Activated CD4-positive, alpha-beta T cell treated with anti-CD3 and anti-CD28 coated beads for 1 hour (primary cell): Measurements from ENCODE around the gene CAPN7.
A peak's percentile ranks its signal among the peaks of the same experiment; 100 is the strongest.

Experiments used
- DNase-seq: peaks from one replicate; pipeline ENCODE4 v3.0.0-alpha.2; 2020

Gene CAPN7

GRCh38 chr3:15255215-15255614, 49.2 kb downstream of the CAPN7 start:
- no peak for DNase-seq

- no peak for DNase-seq
These were observed 50.9 kb downstream of the CAPN7 start for GRCh38 chr3:15256861-15257341.

- DNase-seq, result no peak
These were observed 52.7 kb downstream of the CAPN7 start for GRCh38 chr3:15258720-15259119.

DNA sequence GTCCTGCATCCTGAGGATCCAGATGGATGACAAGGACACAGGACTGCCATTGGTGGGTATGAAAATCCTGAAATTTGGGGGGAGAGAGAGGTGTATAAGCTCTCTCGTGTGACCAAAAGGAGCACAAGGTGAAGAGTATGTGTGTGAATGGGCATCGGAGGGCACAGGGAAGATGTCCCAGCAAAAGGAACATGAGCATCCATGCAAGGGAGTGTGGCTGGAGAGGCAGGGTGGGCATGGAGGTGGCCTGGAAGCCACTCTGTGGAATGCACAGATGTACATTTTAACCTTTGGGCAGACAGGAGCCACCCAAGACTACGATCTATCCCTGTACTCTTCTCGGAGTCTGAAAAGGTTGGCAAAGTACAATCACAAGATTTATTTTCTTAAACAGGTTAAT, 54.5 kb downstream of the CAPN7 start:
- DNase-seq, result no peak

GRCh38 chr3:15261274-15261673, 55.2 kb downstream of the CAPN7 start:
- DNase-seq, result no peak

- no peak for DNase-seq
These were observed 56.0 kb downstream of the CAPN7 start for GRCh38 chr3:15262021-15262420.

- DNase-seq, result no peak
These were observed 57.1 kb downstream of the CAPN7 start for GRCh38 chr3:15263120-15263519.

DNA sequence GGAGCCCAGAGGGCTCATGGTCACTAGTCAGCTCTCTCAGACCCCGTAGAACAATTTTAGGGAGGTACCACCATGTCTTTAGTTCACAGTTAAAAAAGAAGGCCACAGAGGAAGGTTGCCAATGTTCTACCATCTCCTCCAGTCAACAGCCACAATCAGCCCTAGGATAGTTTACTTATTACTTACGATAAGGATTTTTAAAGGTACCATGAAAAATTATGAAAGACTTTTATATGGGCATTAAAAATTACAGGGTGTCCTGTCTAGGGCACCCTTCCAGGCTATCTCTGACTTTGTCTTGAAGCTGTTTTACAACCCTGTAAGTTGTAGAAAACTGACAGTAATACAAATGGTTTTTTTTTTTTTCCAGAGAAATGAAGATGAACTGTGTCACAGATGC, 57.9 kb downstream of the CAPN7 start:
- DNase-seq, result no peak

- no peak for DNase-seq
These were observed 58.4 kb downstream of the CAPN7 start for GRCh38 chr3:15264486-15264885.

DNA sequence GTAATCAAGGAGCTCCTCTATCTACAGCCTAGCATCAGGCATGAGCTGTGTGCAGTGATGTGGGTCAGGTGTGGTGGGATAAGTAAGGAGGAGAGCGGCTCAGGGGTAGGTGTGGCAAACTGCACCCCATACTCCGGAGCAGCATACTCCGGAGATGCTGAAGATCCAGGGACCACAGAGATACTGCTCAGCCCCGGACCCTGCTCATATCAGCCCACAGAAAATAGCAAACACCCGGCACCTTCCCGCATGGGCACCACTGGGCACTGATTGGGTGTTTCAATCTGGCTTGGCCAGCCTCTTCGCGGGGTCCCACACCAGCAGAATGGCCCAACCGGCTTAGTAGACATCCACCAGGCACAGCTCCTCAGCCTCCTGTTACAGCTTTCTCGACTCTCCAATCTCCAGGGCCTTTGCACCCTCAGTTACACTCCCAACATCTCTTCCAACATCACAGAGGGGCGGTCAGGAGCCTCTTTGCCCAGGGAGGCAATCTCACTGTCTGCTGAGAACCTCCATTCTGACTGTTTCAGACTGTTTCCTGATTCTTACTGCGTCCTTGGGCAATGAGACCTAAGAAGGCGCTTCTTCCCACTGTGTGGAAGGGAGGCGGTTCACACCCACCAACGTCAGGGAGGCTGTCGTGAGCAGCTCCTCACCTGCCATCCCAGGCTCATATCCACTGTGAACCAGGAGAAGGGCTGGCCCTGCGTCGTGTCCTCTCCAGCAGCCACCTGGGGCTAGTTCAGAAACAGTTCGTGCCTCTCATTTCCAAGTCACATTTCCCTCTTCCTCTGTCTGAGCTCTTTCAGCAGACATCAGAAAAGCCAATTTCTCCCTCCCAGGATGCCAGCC, 59.8 kb downstream of the CAPN7 start:
- DNase-seq, result no peak

DNA sequence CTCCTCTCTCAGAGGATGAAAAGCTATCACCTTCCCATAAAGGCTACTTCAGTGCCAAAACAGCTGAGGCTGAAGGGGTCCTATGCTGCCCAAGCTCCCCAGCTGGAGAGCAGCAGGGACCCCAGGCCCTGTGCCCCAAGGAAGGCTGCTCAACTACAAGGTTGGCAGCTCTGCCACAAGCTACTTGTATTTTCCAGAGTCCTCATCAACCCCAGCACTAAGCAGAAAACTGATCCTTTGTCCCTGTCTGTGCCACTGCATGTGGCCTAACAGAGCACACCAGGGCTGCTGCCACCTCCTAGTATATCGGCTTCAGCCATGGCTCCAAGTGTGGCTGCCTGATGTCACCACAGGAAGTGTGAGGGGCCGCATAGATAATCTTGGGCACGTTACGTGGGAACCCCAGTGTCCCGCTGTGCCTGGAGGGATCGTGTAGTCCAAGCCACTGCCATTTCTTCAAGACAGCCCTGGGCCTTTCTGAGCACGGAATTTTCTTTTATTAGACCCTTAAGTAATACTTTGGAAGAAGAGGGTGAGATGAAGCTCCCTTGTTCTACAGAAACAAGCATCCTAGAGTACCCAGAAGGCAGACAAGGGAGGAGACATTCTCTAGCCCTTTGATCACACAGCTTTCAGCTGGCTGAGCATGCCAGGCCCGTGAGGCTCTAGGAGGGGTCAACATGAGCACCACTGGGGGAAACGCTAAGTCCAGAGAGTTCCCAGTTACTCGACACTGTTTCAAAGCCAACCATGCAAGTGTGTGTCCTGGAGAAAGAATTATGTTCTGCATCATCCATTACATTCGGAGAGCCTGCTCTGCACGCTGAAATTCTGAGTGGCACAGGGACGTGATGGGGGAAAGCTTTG, 60.7 kb downstream of the CAPN7 start:
- DNase-seq, result no peak

- no peak for DNase-seq
These were observed 61.5 kb downstream of the CAPN7 start for GRCh38 chr3:15267502-15267901.

GRCh38 chr3:15268033-15268631, 62.1 kb downstream of the CAPN7 start:
- DNase-seq, result peak; percentile 79

- peak; percentile 85 for DNase-seq
These were observed 63.3 kb downstream of the CAPN7 start for GRCh38 chr3:15269091-15269989.

GRCh38 chr3:15271030-15271429, 65.0 kb downstream of the CAPN7 start:
- DNase-seq, result no peak

DNA sequence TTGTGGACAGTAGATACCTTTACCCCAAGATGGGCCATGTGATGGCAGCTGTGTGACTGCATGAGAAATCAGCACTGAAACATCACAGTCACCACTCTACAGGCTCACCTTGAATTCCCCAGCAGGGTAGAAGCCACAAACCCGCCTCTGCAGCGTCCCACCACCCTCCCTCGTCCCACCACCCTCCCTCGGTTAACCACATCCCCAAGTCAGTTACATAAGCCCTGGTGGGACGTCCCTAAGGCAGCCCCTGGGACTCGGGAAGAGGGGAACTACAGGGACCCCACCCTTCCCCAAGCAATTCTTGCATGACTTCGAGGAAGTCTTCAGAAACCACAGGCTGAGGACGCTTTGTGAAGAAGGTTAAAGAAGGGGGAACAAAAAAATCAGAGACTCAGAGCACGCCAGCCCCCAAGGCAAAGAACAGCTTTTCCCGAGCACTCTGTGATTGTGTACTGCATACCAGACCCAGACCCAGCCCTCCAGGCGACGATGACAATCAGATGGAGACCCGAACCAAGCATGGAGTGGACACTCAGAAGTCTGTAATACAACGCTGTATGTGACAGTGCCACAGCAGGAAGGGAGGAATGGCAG, 65.8 kb downstream of the CAPN7 start:
- DNase-seq, result peak; percentile 70

DNA sequence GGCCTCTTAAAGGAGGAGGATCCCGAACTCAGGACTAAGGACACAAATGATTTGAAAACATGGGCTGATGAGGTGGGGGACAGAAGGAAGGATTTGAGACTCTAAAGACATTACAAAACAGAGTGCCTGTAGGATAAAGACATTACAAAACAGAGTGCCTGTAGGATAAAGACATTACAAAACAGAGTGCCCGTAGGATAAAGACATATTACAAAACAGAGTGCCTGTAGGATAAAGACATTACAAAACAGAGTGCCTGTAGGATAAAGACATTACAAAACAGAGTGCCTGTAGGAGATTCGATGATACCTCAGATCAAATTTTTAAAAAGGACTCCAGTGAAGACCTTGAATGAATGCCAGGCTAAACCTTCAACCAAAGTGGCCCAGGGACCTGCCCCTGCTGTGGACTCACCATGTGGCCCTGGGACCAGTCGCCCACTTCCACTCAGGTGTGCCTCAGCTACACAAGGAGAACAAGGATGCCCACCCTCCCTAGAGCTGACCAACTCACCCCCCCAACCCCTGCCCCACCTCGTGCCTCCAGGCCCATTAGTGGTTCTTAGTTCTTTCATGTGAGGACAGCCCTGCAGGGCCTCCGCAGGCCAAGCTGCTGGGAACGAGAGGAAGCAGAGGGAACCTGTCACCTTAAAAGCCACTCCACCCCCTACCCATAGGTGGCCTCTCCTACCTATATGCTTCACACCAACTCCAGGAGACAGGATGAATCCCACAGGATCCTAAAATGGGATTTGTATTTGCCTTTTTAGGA, 66.6 kb downstream of the CAPN7 start:
- no peak for DNase-seq

DNA sequence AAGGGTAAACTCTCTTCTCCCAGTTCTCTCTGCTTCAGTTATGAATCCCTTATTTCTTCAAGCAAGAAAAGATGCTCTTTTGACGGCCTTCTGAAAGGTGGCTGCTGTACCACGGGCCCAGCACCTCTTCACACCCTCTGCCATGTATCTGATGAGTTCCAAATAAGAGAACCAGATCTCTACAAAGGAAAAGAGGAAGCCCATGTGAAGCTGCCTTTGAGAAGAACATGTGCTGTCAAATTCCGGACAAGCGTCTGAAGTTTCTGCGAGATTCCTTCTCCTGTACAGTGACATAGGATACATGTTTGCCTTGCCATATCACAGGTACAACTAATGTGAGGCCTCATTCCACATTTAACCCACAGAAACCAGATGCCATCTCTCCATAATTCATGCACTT, 67.2 kb downstream of the CAPN7 start:
- DNase-seq, result no peak

DNA sequence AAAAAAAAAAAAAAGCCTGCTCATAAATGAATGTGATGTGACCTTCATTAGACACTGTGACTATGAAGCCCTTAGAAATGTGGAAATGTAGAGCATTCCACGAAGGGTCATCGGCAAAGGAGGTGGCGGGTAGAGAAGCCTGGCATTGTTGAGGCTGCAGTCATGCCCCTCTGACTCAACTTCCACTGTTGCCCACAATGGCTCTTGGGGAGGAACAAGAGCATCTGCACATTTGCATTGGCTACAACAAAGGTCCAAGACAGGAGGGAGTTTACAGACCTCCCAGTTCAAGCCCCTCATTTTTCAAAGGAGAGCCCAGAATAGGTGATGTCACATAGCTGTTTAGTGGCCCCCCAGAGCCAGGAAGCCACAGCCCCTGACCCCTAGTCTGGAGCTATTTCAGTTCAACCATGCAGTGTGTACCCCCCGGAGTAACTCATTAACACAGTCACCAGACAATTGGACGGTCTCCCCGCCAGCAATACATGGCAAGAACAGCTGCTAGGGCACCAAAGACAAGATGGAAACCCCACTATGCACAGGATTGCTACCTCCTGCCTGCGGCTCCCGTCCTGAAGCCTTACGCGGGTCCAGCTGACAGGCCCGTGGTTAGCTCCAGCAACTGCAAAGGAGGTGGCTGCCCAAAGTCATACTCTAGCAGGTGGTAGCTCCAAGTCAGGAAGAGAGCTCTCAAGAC, 70.1 kb downstream of the CAPN7 start:
- no peak for DNase-seq

DNA sequence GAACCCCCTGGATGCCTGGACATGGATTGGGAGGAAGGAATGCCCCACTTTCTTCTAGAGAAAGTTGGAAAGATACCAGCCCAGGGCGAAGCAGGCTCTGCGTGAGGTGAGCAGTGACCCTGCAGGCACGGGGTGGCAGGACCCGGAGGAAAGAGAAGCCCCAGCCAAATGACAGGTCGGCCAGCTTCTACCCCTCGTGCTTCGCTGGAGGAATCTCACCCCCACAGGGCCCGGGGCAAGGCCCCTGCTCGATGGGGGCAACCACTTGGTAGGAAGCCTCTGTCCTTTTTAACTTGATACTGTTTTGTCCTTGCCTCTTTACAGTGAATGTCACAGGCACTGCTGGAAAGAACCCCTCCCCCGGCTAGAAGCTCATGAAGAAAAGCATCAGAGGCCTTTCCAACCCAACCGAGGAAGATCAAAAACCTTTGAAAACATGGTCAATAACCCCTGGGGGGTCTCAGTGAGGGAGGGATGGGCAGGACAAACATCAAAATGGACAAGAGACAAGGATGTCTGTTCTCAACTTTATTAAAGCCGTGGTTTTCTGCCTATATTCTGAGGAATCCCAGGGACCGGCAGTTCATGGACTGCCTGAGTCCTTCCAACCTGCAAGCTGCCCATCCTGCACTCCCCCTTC, 71.9 kb downstream of the CAPN7 start:
- no peak for DNase-seq
